HG02970 (cell line): ENCODE data around the gene SRSF3.

ENCODE experiments used
- ATAC-seq: cut with Tn5 transposase; IDR thresholded peaks from one replicate; pipeline ENCODE4 v1.9.1; 2021; ENCODE audit warnings: mild to moderate bottlenecking, moderate library complexity, moderate number of reproducible peaks; ENCODE audit not compliant: unreplicated experiment, low FRiP score

The SRSF3 gene

GRCh38 chr6:36618366-36619355 lies 24.5 kb downstream of the SRSF3 start:
- ATAC-seq, result no peak

DNA sequence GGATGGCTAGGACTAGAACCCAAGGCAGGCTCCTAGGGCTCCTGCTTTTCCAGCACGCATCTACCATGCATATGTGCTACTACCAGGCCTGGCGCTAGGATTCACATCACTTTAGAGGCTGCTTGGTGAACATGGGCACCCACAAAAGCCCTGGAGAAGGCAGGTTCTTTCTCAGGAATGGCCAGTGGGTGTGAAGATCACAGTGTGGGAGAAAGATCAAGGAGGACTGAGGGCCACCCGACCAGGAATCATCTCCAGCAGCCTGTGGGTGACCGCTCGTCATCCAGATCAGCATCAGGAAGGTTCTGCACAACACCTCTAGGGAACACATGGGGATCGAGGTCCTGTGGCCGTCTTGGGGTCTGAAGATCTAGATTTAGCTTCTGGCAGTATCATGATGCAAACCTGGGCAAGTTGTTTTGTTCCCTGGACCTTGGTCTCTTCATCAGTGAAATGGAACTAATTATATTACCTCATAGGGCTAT lies 27.3 kb downstream of the SRSF3 start:
- no peak for ATAC-seq

DNA sequence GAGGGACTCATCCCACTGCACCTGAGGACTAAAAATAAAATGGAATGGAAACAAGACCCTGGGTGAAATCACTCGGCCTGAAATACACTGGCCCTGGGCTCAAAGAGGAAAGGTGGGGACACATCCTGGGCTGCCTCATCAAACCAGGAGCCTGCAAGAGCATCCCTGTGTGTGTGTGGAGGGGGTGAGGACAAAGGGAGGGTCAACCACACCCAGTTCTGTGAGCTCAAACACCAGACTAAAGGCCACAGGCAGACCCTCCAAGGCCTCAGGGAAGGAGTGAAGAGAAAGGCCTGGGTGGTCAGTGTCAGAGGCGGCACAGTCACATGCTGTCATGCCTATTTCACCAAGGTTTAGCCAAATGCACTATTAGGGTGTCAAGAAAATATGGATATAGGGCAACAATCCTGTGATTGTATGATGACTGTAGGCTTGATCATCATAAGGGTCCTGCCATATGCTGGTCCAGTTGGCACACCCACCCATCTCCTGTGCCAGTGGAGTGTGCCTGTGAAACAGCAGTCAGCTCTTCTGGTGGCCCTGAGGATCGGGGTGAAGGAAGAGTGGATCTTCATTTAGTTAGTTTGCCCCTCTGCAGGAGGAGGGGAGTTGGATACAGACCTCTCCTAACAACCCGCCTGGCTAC lies 28.9 kb downstream of the SRSF3 start:
- ATAC-seq, result no peak

DNA sequence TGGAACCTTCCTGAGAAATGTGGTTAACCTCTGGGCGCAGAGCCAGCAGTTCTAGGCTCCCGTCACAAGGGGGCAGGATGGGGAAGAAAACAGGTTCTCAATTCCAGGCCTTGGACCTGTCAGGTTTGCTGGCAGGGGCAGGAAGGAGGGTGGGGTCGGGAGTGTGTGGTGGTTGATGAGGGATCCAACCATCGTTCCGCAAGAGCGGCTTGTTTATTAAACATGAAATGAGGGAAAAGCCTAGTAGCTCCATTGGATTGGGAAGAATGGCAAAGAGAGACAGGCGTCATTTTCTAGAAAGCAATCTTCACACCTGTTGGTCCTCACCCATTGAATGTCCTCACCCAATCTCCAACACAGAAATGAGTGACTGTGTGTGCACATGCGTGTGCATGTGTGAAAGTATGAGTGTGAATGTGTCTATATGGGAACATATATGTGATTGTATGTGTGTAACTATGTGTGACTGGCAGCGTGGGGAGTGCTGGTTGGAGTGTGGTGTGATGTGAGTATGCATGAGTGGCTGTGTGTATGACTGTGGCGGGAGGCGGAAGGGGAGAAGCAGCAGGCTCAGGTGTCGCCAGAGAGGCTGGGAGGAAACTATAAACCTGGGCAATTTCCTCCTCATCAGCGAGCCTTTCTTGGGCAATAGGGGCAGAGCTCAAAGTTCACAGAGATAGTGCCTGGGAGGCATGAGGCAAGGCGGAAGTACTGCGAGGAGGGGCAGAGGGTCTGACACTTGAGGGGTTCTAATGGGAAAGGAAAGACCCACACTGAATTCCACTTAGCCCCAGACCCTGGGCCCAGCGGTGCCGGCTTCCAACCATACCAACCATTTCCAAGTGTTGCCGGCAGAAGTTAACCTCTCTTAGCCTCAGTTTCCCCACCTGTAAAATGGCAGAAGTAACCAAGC lies 29.6 kb downstream of the SRSF3 start:
- ATAC-seq, result no peak

DNA sequence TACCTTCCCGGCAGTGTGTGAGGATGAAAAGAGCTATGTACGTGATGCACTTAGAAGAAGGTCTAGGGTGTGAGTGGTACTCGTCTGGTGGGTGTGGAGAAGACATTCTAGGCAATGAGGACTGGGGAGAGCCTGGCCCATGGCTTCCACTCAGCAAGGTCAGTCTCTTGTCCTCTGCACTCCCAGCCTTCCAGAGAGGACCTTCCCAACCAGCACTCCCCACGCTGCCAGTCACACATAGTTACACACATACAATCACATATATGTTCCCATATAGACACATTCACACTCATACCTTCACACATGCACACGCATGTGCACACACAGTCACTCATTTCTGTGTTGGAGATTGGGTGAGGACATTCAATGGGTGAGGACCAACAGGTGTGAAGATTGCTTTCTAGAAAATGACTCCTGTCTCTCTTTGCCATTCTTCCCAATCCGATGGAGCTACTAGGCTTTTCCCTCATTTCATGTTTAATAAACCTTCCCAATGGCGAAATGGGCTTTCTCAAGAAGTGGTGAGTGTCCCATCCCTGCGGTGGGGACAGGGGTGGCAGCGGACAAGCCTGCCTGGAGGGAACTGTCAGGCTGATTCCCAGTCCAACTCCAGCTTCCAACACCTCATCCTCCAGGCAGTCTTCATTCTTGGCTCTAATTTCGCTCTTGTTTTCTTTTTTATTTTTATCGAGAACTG lies 30.4 kb downstream of the SRSF3 start:
- no peak for ATAC-seq

DNA sequence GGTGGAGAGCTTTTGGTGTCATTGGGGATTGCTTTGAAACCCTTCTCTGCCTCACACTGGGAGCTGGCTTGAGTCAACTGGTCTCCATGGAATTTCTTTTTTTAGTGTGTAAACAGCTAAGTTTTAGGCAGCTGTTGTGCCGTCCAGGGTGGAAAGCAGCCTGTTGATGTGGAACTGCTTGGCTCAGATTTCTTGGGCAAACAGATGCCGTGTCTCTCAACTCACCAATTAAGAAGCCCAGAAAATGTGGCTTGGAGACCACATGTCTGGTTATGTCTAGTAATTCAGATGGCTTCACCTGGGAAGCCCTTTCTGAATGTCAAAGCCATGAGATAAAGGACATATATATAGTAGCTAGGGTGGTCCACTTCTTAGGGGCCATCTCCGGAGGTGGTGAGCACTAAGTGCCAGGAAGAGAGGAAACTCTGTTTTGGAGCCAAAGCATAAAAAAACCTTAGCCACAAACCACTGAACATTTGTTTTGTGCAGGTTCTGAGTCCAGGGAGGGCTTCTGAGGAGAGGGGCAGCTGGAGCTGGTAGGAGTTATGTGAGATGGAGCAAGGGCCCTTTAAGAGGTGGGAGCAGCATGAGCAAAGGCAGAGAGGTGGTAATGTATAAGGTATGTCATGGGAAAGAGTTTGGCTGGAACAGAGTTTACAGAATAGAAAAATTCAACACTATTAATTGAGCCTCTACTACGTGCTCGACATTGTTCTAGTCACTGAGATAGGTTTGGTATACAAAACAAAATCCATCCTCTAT lies 31.2 kb downstream of the SRSF3 start:
- ATAC-seq, result no peak

- no peak for ATAC-seq
These were observed 32.5 kb downstream of the SRSF3 start for GRCh38 chr6:36626636-36627035.

GRCh38 chr6:36627141-36627540 lies 33.0 kb downstream of the SRSF3 start:
- ATAC-seq, result no peak

- ATAC-seq, result no peak
These were observed 33.7 kb downstream of the SRSF3 start for GRCh38 chr6:36627801-36628246.

- no peak for ATAC-seq
These were observed 35.6 kb downstream of the SRSF3 start for GRCh38 chr6:36629784-36630183.

DNA sequence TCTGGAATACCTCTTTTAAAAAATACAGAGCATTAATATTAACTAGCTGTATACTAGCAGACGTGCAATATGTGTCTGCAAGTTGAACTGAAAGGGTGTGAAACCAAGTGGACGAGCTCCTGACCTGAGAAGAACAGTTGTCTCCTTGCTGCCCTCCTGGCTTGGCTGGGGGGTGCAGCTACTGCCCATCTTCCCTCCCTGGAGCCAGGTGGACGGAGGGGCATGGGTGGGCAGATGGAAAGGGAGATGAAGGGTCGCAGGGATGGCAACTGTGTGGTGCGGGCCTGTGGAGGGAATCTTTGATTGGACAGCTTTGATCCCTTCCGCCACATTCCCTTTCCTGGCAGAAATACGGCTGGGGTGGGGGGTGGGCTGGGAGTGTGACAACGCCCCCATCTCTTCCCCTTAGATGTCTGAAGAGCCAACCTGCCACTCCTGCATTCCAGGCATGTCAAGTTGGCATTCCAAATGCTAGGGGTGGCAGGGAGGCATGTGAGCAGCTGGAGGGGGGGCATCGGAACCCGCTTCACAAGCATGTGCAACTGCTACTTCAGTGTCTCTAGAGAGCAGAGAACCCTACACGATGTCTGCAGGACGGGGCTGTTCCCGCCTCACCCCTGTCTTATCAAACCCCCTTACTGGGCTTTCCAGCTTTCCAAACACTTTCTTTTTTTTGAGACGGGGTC lies 37.3 kb downstream of the SRSF3 start:
- no peak for ATAC-seq

- ATAC-seq, result no peak
These were observed 39.2 kb downstream of the SRSF3 start for GRCh38 chr6:36633370-36633769.

GRCh38 chr6:36633915-36634314 lies 39.8 kb downstream of the SRSF3 start:
- no peak for ATAC-seq

DNA sequence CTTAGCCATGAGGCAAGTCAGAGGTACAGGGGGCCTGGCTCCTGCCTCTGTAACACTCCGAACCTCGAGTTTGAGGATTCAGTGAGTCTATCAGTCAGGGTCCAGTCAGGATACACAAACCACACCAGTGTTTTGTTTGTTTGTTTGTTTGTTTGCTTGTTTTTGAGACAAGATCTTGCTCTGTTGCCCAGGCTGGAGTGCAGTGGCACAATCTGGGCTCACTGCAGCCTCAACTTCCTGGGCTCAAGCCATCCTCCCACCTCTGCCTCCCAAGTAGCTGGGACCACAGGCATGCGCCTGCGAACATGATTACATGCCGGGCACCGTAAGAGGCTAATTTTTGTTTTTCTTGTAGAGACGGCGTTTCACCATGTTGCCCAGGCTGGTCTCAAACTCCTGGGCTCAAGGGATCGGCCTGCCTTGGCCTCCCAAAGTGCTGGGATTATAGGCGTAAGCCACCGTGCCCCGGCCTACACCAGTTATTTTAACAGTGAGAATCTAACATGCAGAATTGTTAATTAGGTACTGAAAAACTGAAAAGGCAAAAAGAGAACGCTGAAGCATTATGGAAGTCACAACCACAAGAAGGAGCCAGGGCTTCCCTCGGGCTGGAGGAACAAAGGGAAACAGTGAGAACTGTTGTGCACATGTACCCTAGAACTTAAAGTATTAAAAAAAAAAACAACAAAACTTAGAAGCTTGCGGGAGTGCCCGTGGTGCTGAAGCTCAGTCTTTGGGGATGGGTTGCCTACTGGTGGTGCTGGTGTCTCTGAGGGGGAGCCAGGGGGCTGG lies 40.4 kb downstream of the SRSF3 start:
- no peak for ATAC-seq

DNA sequence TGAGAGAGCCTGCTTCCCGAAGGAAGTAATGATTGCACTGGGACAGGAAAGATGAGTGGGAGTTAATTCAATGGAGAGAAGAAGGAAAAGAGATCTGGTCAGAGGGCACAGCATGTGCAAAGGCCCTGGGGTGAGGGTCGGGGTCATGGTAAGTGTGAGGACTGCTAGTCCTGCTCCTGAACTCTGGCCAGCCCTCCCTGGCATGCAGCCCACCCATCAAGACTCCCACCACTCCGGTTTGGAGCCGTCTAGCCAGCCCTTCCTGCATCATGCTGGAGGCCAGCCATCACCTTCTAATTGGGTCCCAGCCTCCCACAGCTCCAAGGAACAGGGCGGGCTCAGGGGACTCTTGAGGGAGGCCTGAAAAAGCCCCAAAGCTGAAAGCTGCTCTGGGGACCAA lies 42.1 kb downstream of the SRSF3 start:
- ATAC-seq, result no peak

GRCh38 chr6:36636687-36637418 lies 42.7 kb downstream of the SRSF3 start:
- ATAC-seq, result no peak

- no peak for ATAC-seq
These were observed 44.4 kb downstream of the SRSF3 start for GRCh38 chr6:36638579-36638978.
